Esophagus muscularis mucosa (tissue), 3 donors: Measurements from ENCODE around the gene SLC16A12.

ENCODE experiments used
- CTCF ChIP-seq, 3 experiments: fragments of 200-600 bp in 2 of 3; fragments of 450-650 bp in 1 of 3; sonication (generic) in 2 of 3; IDR thresholded peaks; one replicate each; pipeline ENCODE4 v1.5.1; 2017 to 2019; ENCODE audit warnings: antibody characterized with exemption in 3 of 3, mild to moderate bottlenecking in 2 of 3, moderate library complexity in 1 of 3
- POLR2AphosphoS5 ChIP-seq, 2 donors: sonication (generic); formaldehyde crosslinking; IDR thresholded peaks; one replicate each; pipeline ENCODE4 v1.6.1; 2017; ENCODE audit warnings: antibody characterized with exemption in 2 of 2

DNA sequence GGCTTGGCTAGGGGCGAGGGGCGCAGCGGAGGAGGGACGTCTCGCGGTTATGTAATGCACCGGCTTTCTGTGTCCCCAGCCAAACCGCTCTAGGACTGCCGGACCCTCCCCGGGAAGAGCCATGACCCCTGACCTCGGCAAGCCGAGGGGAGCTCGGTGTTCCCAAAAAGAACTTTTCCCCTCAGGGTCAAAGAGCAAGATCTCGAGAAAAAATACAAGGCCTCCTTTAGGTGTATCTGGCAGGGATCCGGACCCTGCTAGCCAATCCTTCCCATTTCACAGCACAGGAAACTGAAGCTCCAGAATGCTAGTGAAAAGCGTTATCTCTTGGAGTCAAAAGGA, 590 bp upstream of the SLC16A12 start:
- no peak for TF ChIP-seq CTCF (IDR thresholded peaks at IDR 0.05)
- TF ChIP-seq POLR2AphosphoS5 (IDR thresholded peaks at IDR 0.05), result no peak
